ENCODE results near the gene KPNA6.

DNA sequence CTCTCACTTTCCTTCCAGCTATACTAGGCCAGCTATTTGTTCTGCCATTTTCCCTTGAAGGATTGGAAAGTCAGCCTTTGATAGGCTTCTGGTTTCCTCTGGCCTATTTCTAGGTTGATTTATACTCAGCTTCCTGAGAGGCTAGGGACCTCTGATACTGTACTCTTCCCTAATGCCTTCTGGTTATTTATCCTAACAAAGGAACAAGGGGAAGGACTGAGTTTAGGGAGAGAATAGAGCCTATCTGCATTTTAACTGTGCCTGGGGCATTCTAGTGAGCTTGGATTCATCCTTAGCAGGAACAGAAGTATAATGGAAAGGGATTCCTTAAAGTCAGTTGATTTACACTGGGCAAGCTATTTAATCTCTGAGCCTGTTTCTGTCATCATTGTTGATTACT is 46.9 kb upstream of the KPNA6 start:
- TF ChIP-seq, protein P1, sequence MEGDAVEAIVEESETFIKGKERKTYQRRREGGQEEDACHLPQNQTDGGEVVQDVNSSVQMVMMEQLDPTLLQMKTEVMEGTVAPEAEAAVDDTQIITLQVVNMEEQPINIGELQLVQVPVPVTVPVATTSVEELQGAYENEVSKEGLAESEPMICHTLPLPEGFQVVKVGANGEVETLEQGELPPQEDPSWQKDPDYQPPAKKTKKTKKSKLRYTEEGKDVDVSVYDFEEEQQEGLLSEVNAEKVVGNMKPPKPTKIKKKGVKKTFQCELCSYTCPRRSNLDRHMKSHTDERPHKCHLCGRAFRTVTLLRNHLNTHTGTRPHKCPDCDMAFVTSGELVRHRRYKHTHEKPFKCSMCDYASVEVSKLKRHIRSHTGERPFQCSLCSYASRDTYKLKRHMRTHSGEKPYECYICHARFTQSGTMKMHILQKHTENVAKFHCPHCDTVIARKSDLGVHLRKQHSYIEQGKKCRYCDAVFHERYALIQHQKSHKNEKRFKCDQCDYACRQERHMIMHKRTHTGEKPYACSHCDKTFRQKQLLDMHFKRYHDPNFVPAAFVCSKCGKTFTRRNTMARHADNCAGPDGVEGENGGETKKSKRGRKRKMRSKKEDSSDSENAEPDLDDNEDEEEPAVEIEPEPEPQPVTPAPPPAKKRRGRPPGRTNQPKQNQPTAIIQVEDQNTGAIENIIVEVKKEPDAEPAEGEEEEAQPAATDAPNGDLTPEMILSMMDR (CRISPR knock-in tag; IDR thresholded peaks at IDR 0.05) = no peak
- no peak for TF ChIP-seq POLR2AphosphoS2 (IDR thresholded peaks at IDR 0.05; ENCODE audit: low read depth, low read length)
- no peak for TF ChIP-seq ZNF883 (CRISPR knock-in tag; IDR thresholded peaks at IDR 0.05; ENCODE audit: not compliant biosample characterization)
- TF ChIP-seq HOXA7 (CRISPR knock-in tag; IDR thresholded peaks at IDR 0.05) = no peak
- TF ChIP-seq ZNF816 (CRISPR knock-in tag; IDR thresholded peaks at IDR 0.05; ENCODE audit: borderline replicate concordance) = no peak
